ENCODE results near the gene FAT1.

Gene FAT1

GRCh38 chr4:186765138-186765537 lies 41.5 kb upstream of the FAT1 start:
- no peak overlapping the region for H3K4me2 ChIP-seq (ENCODE audit: low read depth, low read length)
- no peaks in the 10 kb centered on the region for H3K79me2 ChIP-seq (ENCODE audit: low read length)
- H3K36me3 ChIP-seq (replicated peaks; ENCODE audit: insufficient read depth, low read length) = no peaks in the 10 kb centered on the region
- H3K9me3 ChIP-seq (replicated peaks; ENCODE audit: insufficient read depth, low read length) = no peaks in the 10 kb centered on the region
- H3K4me3 ChIP-seq (ENCODE audit: low read length) = no peak overlapping the region
- H2AFZ ChIP-seq (ENCODE audit: low read length) = no peak overlapping the region
- H3K4me1 ChIP-seq (ENCODE audit: low read length) = no peaks in the 10 kb centered on the region
- no peak for TF ChIP-seq CTCF (IDR thresholded peaks at IDR 0.05; ENCODE audit: low read length)
- no peak for TF ChIP-seq EZH2phosphoT487 (IDR thresholded peaks at IDR 0.05; ENCODE audit: low read length)
- TF ChIP-seq EZH2 (optimal IDR thresholded peaks at IDR 0.05; ENCODE audit: low read depth, low read length) = no peak
- H3K27ac ChIP-seq (ENCODE audit: low read length) = no peak overlapping the region
- H4K20me1 ChIP-seq (ENCODE audit: insufficient read depth, low read length) = no peaks in the 10 kb centered on the region
- H3K9ac ChIP-seq (ENCODE audit: low read length) = no peak overlapping the region
- no peaks in the 10 kb centered on the region for H3K27me3 ChIP-seq (replicated peaks; ENCODE audit: insufficient read depth, low read length)
- H3K9me2 ChIP-seq (replicated peaks; ENCODE audit: insufficient read depth, low read length) = no peaks in the 10 kb centered on the region
- H3F3A ChIP-seq (ENCODE audit: insufficient read depth, low read length) = no peaks in the 10 kb centered on the region
- DNase-seq = no peak

GRCh38 chr4:186764457-186764856 lies 40.8 kb upstream of the FAT1 start:
- H3K79me2 ChIP-seq (ENCODE audit: low read length) = no peaks in the 10 kb centered on the region
- H3K27me3 ChIP-seq (replicated peaks; ENCODE audit: insufficient read depth, low read length) = no peaks in the 10 kb centered on the region
- H3K9me2 ChIP-seq (replicated peaks; ENCODE audit: insufficient read depth, low read length) = no peaks in the 10 kb centered on the region
- H4K20me1 ChIP-seq (ENCODE audit: insufficient read depth, low read length) = no peaks in the 10 kb centered on the region
- H3K4me1 ChIP-seq (ENCODE audit: low read length) = no peaks in the 10 kb centered on the region
- H3K4me3 ChIP-seq (ENCODE audit: low read length) = no peak overlapping the region
- H3F3A ChIP-seq (ENCODE audit: insufficient read depth, low read length) = no peaks in the 10 kb centered on the region
- H3K9me3 ChIP-seq (replicated peaks; ENCODE audit: insufficient read depth, low read length) = no peaks in the 10 kb centered on the region
- TF ChIP-seq EZH2phosphoT487 (IDR thresholded peaks at IDR 0.05; ENCODE audit: low read length) (no peak), CTCF (IDR thresholded peaks at IDR 0.05; ENCODE audit: low read length) (no peak), EZH2 (optimal IDR thresholded peaks at IDR 0.05; ENCODE audit: low read depth, low read length) (no peak)
- no peak overlapping the region for H3K9ac ChIP-seq (ENCODE audit: low read length)
- H3K4me2 ChIP-seq (ENCODE audit: low read depth, low read length) = no peak overlapping the region
- H3K27ac ChIP-seq (ENCODE audit: low read length) = no peak overlapping the region
- no peaks in the 10 kb centered on the region for H3K36me3 ChIP-seq (replicated peaks; ENCODE audit: insufficient read depth, low read length)
- no peak for DNase-seq
- no peak overlapping the region for H2AFZ ChIP-seq (ENCODE audit: low read length)

GRCh38 chr4:186762865-186763264 lies 39.2 kb upstream of the FAT1 start:
- TF ChIP-seq CTCF (IDR thresholded peaks at IDR 0.05; ENCODE audit: low read length) (no peak), EZH2 (optimal IDR thresholded peaks at IDR 0.05; ENCODE audit: low read depth, low read length) (no peak), EZH2phosphoT487 (IDR thresholded peaks at IDR 0.05; ENCODE audit: low read length) (no peak)
- H3K79me2 ChIP-seq (ENCODE audit: low read length) = no peaks in the 10 kb centered on the region

More at GRCh38 chr4:186762865-186763264, 39.2 kb upstream of the FAT1 start:
- no peak overlapping the region for H3K4me2 ChIP-seq (ENCODE audit: low read depth, low read length)
- H2AFZ ChIP-seq (ENCODE audit: low read length) = no peak overlapping the region
- H3K9me2 ChIP-seq (replicated peaks; ENCODE audit: insufficient read depth, low read length) = no peaks in the 10 kb centered on the region
- no peaks in the 10 kb centered on the region for H3K36me3 ChIP-seq (replicated peaks; ENCODE audit: insufficient read depth, low read length)
- H3K27me3 ChIP-seq (replicated peaks; ENCODE audit: insufficient read depth, low read length) = no peaks in the 10 kb centered on the region
- H3F3A ChIP-seq (ENCODE audit: insufficient read depth, low read length) = no peaks in the 10 kb centered on the region
- H3K27ac ChIP-seq (ENCODE audit: low read length) = no peak overlapping the region
- no peaks in the 10 kb centered on the region for H3K4me1 ChIP-seq (ENCODE audit: low read length)
- no peak for DNase-seq
- H3K4me3 ChIP-seq (ENCODE audit: low read length) = no peak overlapping the region
- no peak overlapping the region for H3K9ac ChIP-seq (ENCODE audit: low read length)
- H4K20me1 ChIP-seq (ENCODE audit: insufficient read depth, low read length) = no peaks in the 10 kb centered on the region
- H3K9me3 ChIP-seq (replicated peaks; ENCODE audit: insufficient read depth, low read length) = no peaks in the 10 kb centered on the region
